GM19397 (cell line): Measurements from ENCODE around the gene SPEG.

Source experiments
- ATAC-seq: cut with Tn5 transposase; IDR thresholded peaks from one replicate; pipeline ENCODE4 v1.9.1; 2021; ENCODE audit warnings: mild to moderate bottlenecking, moderate library complexity; ENCODE audit not compliant: unreplicated experiment

Gene SPEG

GRCh38 chr2:219493086-219493485 lies 58.4 kb downstream of the SPEG start:
- ATAC-seq = no peak

GRCh38 chr2:219494952-219495530 lies 60.4 kb downstream of the SPEG start:
- ATAC-seq = no peak

GRCh38 chr2:219495531-219496122 lies 61.0 kb downstream of the SPEG start:
- ATAC-seq = peak; percentile 24

GRCh38 chr2:219496247-219496824 lies 61.7 kb downstream of the SPEG start:
- ATAC-seq = no peak

GRCh38 chr2:219496825-219497494 lies 62.3 kb downstream of the SPEG start:
- ATAC-seq = no peak

- no peak for ATAC-seq
Measured at GRCh38 chr2:219497495-219498279, 63.0 kb downstream of the SPEG start.

- peak; percentile 94 for ATAC-seq
Measured at GRCh38 chr2:219498280-219499057, 63.8 kb downstream of the SPEG start, which contains the start of gene GMPPA. Gene GMPPA (plus strand): TSS chr2:219498891. CDS start chr2:219499976, 1,085 bp downstream.

- ATAC-seq = no peak
Measured at GRCh38 chr2:219499058-219499307, 64.3 kb downstream of the SPEG start.

GRCh38 chr2:219499555-219499954 lies 64.9 kb downstream of the SPEG start:
- ATAC-seq = no peak

- ATAC-seq = no peak
Measured at GRCh38 chr2:219500135-219500534, 65.5 kb downstream of the SPEG start.

- no peak for ATAC-seq
Measured at GRCh38 chr2:219501849-219502248, 67.2 kb downstream of the SPEG start.

- no peak for ATAC-seq
Measured at GRCh38 chr2:219502618-219503017, 68.0 kb downstream of the SPEG start.

GRCh38 chr2:219505585-219505984 lies 70.9 kb downstream of the SPEG start:
- no peak for ATAC-seq

- ATAC-seq = no peak
Measured at GRCh38 chr2:219506153-219506801, 71.6 kb downstream of the SPEG start.

- no peak for ATAC-seq
Measured at GRCh38 chr2:219506802-219507526, 72.3 kb downstream of the SPEG start.

- ATAC-seq = no peak
Measured at GRCh38 chr2:219507581-219508443, 73.2 kb downstream of the SPEG start.

- no peak for ATAC-seq
Measured at GRCh38 chr2:219508444-219508734, 73.7 kb downstream of the SPEG start.

GRCh38 chr2:219508971-219509779 lies 74.5 kb downstream of the SPEG start:
- no peak for ATAC-seq
